ENCODE results near the gene NLRC3.

NLRC3 gene

GRCh38 chr16:3569851-3570250 is 7.4 kb downstream of the NLRC3 start:
- Histone ChIP-seq H3K9me3 (ENCODE audit: control insufficient read depth, low read length) (no peaks in the 10 kb centered on the region), H3K4me1 (ENCODE audit: control insufficient read depth, insufficient read depth, low read length) (no peaks in the 10 kb centered on the region), H3K27me3 (ENCODE audit: control insufficient read depth, insufficient read depth, low read length, poor library complexity, severe bottlenecking) (no peaks in the 10 kb centered on the region), H3K36me3 (ENCODE audit: control insufficient read depth, insufficient read depth, low read length) (no peaks in the 10 kb centered on the region), H3K4me3 (ENCODE audit: insufficient read depth, low read depth, low read length) (no peak overlapping the region), H3K27ac (ENCODE audit: insufficient read depth, low read depth, low read length, poor library complexity, severe bottlenecking) (no peak overlapping the region)
- WGBS, 2 experiments, result 92 to 93% methylated on average over 1 of the region's 2 CpGs

GRCh38 chr16:3566990-3567389 is 10.2 kb downstream of the NLRC3 start:
- H3K4me3 ChIP-seq (ENCODE audit: insufficient read depth, low read depth, low read length), result no peak overlapping the region
- H3K27me3 ChIP-seq (ENCODE audit: control insufficient read depth, insufficient read depth, low read length, poor library complexity, severe bottlenecking), result no peaks in the 10 kb centered on the region
- no peak overlapping the region for H3K27ac ChIP-seq (ENCODE audit: insufficient read depth, low read depth, low read length, poor library complexity, severe bottlenecking)
- H3K9me3 ChIP-seq (ENCODE audit: control insufficient read depth, low read length), result no peaks in the 10 kb centered on the region
- H3K4me1 ChIP-seq (ENCODE audit: control insufficient read depth, insufficient read depth, low read length), result no peaks in the 10 kb centered on the region
- WGBS, 2 experiments, result 57 to 63% methylated on average over 8 of the region's 8 CpGs
- no peaks in the 10 kb centered on the region for H3K36me3 ChIP-seq (ENCODE audit: control insufficient read depth, insufficient read depth, low read length)

- Histone ChIP-seq H3K4me3 (ENCODE audit: insufficient read depth, low read depth, low read length) (no peak overlapping the region), H3K27me3 (ENCODE audit: control insufficient read depth, insufficient read depth, low read length, poor library complexity, severe bottlenecking) (no peaks in the 10 kb centered on the region), H3K36me3 (ENCODE audit: control insufficient read depth, insufficient read depth, low read length) (no peaks in the 10 kb centered on the region), H3K9me3 (ENCODE audit: control insufficient read depth, low read length) (no peaks in the 10 kb centered on the region), H3K27ac (ENCODE audit: insufficient read depth, low read depth, low read length, poor library complexity, severe bottlenecking) (no peak overlapping the region), H3K4me1 (ENCODE audit: control insufficient read depth, insufficient read depth, low read length) (no peaks in the 10 kb centered on the region)
- 95% methylated on average over 9 of the region's 9 CpGs for WGBS, 2 experiments
Observed at GRCh38 chr16:3564889-3565141, 12.4 kb downstream of the NLRC3 start.

GRCh38 chr16:3564130-3564888 is 12.9 kb downstream of the NLRC3 start:
- Histone ChIP-seq H3K27ac (ENCODE audit: insufficient read depth, low read depth, low read length, poor library complexity, severe bottlenecking) (no peak overlapping the region), H3K27me3 (ENCODE audit: control insufficient read depth, insufficient read depth, low read length, poor library complexity, severe bottlenecking) (no peaks in the 10 kb centered on the region), H3K4me1 (ENCODE audit: control insufficient read depth, insufficient read depth, low read length) (no peaks in the 10 kb centered on the region), H3K4me3 (ENCODE audit: insufficient read depth, low read depth, low read length) (no peak overlapping the region), H3K9me3 (ENCODE audit: control insufficient read depth, low read length) (no peaks in the 10 kb centered on the region), H3K36me3 (ENCODE audit: control insufficient read depth, insufficient read depth, low read length) (no peaks in the 10 kb centered on the region)
- WGBS, 2 experiments, result 95% methylated on average over 43 of the region's 43 CpGs

- no peaks in the 10 kb centered on the region for H3K4me1 ChIP-seq (ENCODE audit: control insufficient read depth, insufficient read depth, low read length)
- H3K36me3 ChIP-seq (ENCODE audit: control insufficient read depth, insufficient read depth, low read length), result no peaks in the 10 kb centered on the region
- 93 to 94% methylated on average over 29 of the region's 29 CpGs for WGBS, 2 experiments
- no peaks in the 10 kb centered on the region for H3K27me3 ChIP-seq (ENCODE audit: control insufficient read depth, insufficient read depth, low read length, poor library complexity, severe bottlenecking)
- no peaks in the 10 kb centered on the region for H3K9me3 ChIP-seq (ENCODE audit: control insufficient read depth, low read length)
- no peak overlapping the region for H3K4me3 ChIP-seq (ENCODE audit: insufficient read depth, low read depth, low read length)
- H3K27ac ChIP-seq (ENCODE audit: insufficient read depth, low read depth, low read length, poor library complexity, severe bottlenecking), result no peak overlapping the region
Observed at GRCh38 chr16:3562914-3563480, 14.2 kb downstream of the NLRC3 start.

GRCh38 chr16:3561626-3562025 is 15.6 kb downstream of the NLRC3 start:
- H3K27ac ChIP-seq (ENCODE audit: insufficient read depth, low read depth, low read length, poor library complexity, severe bottlenecking), result no peak overlapping the region
- H3K4me1 ChIP-seq (ENCODE audit: control insufficient read depth, insufficient read depth, low read length), result no peaks in the 10 kb centered on the region
- H3K36me3 ChIP-seq (ENCODE audit: control insufficient read depth, insufficient read depth, low read length), result no peaks in the 10 kb centered on the region
- 91 to 96% methylated on average over 15 of the region's 15 CpGs for WGBS, 2 experiments
- no peaks in the 10 kb centered on the region for H3K9me3 ChIP-seq (ENCODE audit: control insufficient read depth, low read length)
- no peak overlapping the region for H3K4me3 ChIP-seq (ENCODE audit: insufficient read depth, low read depth, low read length)
- no peaks in the 10 kb centered on the region for H3K27me3 ChIP-seq (ENCODE audit: control insufficient read depth, insufficient read depth, low read length, poor library complexity, severe bottlenecking)

- no peak overlapping the region for H3K27ac ChIP-seq (ENCODE audit: insufficient read depth, low read depth, low read length, poor library complexity, severe bottlenecking)
- no peaks in the 10 kb centered on the region for H3K27me3 ChIP-seq (ENCODE audit: control insufficient read depth, insufficient read depth, low read length, poor library complexity, severe bottlenecking)
- H3K4me1 ChIP-seq (ENCODE audit: control insufficient read depth, insufficient read depth, low read length), result peaks cover 8% of the 10 kb centered on the region
- H3K36me3 ChIP-seq (ENCODE audit: control insufficient read depth, insufficient read depth, low read length), result no peaks in the 10 kb centered on the region
- H3K9me3 ChIP-seq (ENCODE audit: control insufficient read depth, low read length), result no peaks in the 10 kb centered on the region
- WGBS, 2 experiments, result 70 to 74% methylated on average over 7 of the region's 7 CpGs
- H3K4me3 ChIP-seq (ENCODE audit: insufficient read depth, low read depth, low read length), result no peak overlapping the region
Observed at GRCh38 chr16:3554351-3554928, 22.8 kb downstream of the NLRC3 start.

GRCh38 chr16:3553138-3553923 is 23.9 kb downstream of the NLRC3 start:
- peaks cover 8% of the 10 kb centered on the region for H3K4me1 ChIP-seq (ENCODE audit: control insufficient read depth, insufficient read depth, low read length)
- H3K4me3 ChIP-seq (ENCODE audit: insufficient read depth, low read depth, low read length), result no peak overlapping the region
- no peaks in the 10 kb centered on the region for H3K36me3 ChIP-seq (ENCODE audit: control insufficient read depth, insufficient read depth, low read length)
- WGBS, 2 experiments, result 39 to 45% methylated on average over 9 to 11 of the region's 11 CpGs
- H3K9me3 ChIP-seq (ENCODE audit: control insufficient read depth, low read length), result no peaks in the 10 kb centered on the region
- no peak overlapping the region for H3K27ac ChIP-seq (ENCODE audit: insufficient read depth, low read depth, low read length, poor library complexity, severe bottlenecking)
- no peaks in the 10 kb centered on the region for H3K27me3 ChIP-seq (ENCODE audit: control insufficient read depth, insufficient read depth, low read length, poor library complexity, severe bottlenecking)

GRCh38 chr16:3550851-3551847 is 26.1 kb downstream of the NLRC3 start:
- Histone ChIP-seq H3K9me3 (ENCODE audit: control insufficient read depth, low read length) (no peaks in the 10 kb centered on the region), H3K27me3 (ENCODE audit: control insufficient read depth, insufficient read depth, low read length, poor library complexity, severe bottlenecking) (no peaks in the 10 kb centered on the region), H3K4me1 (ENCODE audit: control insufficient read depth, insufficient read depth, low read length) (peaks cover 8% of the 10 kb centered on the region), H3K4me3 (ENCODE audit: insufficient read depth, low read depth, low read length) (no peak overlapping the region), H3K36me3 (ENCODE audit: control insufficient read depth, insufficient read depth, low read length) (no peaks in the 10 kb centered on the region), H3K27ac (ENCODE audit: insufficient read depth, low read depth, low read length, poor library complexity, severe bottlenecking) (no peak overlapping the region)
- 88 to 89% methylated on average over 6 of the region's 6 CpGs for WGBS, 2 experiments
